Measurements from ENCODE around the gene LDLRAD4.

The LDLRAD4 gene

DNA sequence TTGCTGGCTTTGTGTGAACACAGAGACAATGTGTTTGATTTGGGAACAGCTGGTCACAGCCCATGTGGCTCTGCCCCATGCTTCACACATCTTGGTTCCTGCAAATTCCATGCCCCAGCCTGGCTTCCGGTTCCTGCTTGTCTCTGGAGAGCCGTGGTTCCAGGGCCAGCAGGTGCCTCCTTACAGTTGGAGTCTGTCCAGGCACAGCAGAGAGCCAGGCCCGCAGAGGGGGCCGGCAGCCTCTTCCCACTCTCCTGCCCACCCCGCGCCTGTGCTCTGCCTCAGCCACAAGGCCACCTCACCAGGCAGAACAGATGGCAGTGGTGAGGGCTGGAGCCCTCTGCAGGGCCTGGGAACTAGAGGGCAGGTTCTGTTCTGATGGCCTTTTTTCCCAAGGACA, 81.5 kb downstream of the LDLRAD4 start:
- H3K79me2 ChIP-seq (ENCODE audit: insufficient read depth, low read depth) = no peaks in the 10 kb centered on the region

DNA sequence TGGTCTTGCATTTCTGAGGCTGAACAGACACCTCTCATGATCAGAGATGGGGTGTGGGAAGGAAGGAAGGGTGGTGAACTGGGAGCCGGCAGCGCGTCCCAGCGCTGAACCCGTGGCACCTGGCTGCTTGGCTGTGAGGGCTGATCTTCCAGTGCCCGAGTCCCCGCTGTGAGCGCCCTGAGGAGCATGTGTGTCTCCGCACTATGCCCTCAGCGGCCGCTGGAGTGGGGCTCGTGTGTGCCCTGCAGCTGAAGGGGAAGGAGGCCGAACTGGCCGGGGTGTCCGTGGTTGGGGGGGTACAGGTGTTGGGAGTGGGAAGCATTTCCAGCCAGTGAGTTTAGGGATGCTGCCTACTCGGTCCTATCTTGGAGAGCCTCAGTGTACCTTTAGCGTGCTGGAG, 82.2 kb downstream of the LDLRAD4 start:
- TF ChIP-seq, protein P1, sequence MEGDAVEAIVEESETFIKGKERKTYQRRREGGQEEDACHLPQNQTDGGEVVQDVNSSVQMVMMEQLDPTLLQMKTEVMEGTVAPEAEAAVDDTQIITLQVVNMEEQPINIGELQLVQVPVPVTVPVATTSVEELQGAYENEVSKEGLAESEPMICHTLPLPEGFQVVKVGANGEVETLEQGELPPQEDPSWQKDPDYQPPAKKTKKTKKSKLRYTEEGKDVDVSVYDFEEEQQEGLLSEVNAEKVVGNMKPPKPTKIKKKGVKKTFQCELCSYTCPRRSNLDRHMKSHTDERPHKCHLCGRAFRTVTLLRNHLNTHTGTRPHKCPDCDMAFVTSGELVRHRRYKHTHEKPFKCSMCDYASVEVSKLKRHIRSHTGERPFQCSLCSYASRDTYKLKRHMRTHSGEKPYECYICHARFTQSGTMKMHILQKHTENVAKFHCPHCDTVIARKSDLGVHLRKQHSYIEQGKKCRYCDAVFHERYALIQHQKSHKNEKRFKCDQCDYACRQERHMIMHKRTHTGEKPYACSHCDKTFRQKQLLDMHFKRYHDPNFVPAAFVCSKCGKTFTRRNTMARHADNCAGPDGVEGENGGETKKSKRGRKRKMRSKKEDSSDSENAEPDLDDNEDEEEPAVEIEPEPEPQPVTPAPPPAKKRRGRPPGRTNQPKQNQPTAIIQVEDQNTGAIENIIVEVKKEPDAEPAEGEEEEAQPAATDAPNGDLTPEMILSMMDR (conservative IDR thresholded peaks at IDR 0.05; ENCODE audit: low read depth, low read length) = no peak
- no peaks in the 10 kb centered on the region for H3K36me3 ChIP-seq (ENCODE audit: insufficient read depth)
- H3K4me2 ChIP-seq = no peak overlapping the region
- H3K27me3 ChIP-seq (ENCODE audit: insufficient read depth, low read depth) = no peaks in the 10 kb centered on the region
- H3K4me1 ChIP-seq (ENCODE audit: low read depth, poor library complexity, severe bottlenecking) = no peaks in the 10 kb centered on the region
- no peaks in the 10 kb centered on the region for H4K20me1 ChIP-seq (ENCODE audit: insufficient read depth)
- no peak overlapping the region for H3K9ac ChIP-seq
- no peak overlapping the region for H3K27ac ChIP-seq
- no peak overlapping the region for H3K4me3 ChIP-seq (IDR thresholded peaks at IDR 0.05; ENCODE audit: insufficient read depth, low read depth, low read length)
- no peaks in the 10 kb centered on the region for H3K79me2 ChIP-seq (ENCODE audit: insufficient read depth, low read depth)
- no peak overlapping the region for H2AFZ ChIP-seq (ENCODE audit: low read depth)

More for the DNA sequence above, 81.5 kb downstream of the LDLRAD4 start:
- Histone ChIP-seq H3K4me3 (IDR thresholded peaks at IDR 0.05; ENCODE audit: insufficient read depth, low read depth, low read length) (no peak overlapping the region), H3K4me2 (no peak overlapping the region), H3K36me3 (ENCODE audit: insufficient read depth) (no peaks in the 10 kb centered on the region), H3K27me3 (ENCODE audit: insufficient read depth, low read depth) (no peaks in the 10 kb centered on the region), H3K9ac (no peak overlapping the region), H3K27ac (no peak overlapping the region), H4K20me1 (ENCODE audit: insufficient read depth) (no peaks in the 10 kb centered on the region), H2AFZ (ENCODE audit: low read depth) (no peak overlapping the region), H3K4me1 (ENCODE audit: low read depth, poor library complexity, severe bottlenecking) (no peaks in the 10 kb centered on the region)
- TF ChIP-seq, protein P1 (conservative IDR thresholded peaks at IDR 0.05; ENCODE audit: low read depth, low read length) = no peak

GRCh38 chr18:13302040-13302439, 83.5 kb downstream of the LDLRAD4 start:
- Histone ChIP-seq H3K9ac (no peak overlapping the region), H3K36me3 (ENCODE audit: insufficient read depth) (no peaks in the 10 kb centered on the region), H4K20me1 (ENCODE audit: insufficient read depth) (no peaks in the 10 kb centered on the region), H3K4me2 (no peak overlapping the region), H3K27me3 (ENCODE audit: insufficient read depth, low read depth) (no peaks in the 10 kb centered on the region), H3K79me2 (ENCODE audit: insufficient read depth, low read depth) (no peaks in the 10 kb centered on the region), H3K4me1 (ENCODE audit: low read depth, poor library complexity, severe bottlenecking) (no peaks in the 10 kb centered on the region), H2AFZ (ENCODE audit: low read depth) (no peak overlapping the region), H3K4me3 (IDR thresholded peaks at IDR 0.05; ENCODE audit: insufficient read depth, low read depth, low read length) (no peak overlapping the region), H3K27ac (no peak overlapping the region)
- TF ChIP-seq, protein P1 (conservative IDR thresholded peaks at IDR 0.05; ENCODE audit: low read depth, low read length) = no peak

GRCh38 chr18:13302457-13303225, 84.1 kb downstream of the LDLRAD4 start:
- Histone ChIP-seq H3K4me2 (no peak overlapping the region), H3K79me2 (ENCODE audit: insufficient read depth, low read depth) (no peaks in the 10 kb centered on the region), H3K4me3 (IDR thresholded peaks at IDR 0.05; ENCODE audit: insufficient read depth, low read depth, low read length) (no peak overlapping the region), H3K36me3 (ENCODE audit: insufficient read depth) (no peaks in the 10 kb centered on the region), H3K9ac (no peak overlapping the region), H2AFZ (ENCODE audit: low read depth) (no peak overlapping the region), H4K20me1 (ENCODE audit: insufficient read depth) (no peaks in the 10 kb centered on the region), H3K27me3 (ENCODE audit: insufficient read depth, low read depth) (no peaks in the 10 kb centered on the region), H3K4me1 (ENCODE audit: low read depth, poor library complexity, severe bottlenecking) (no peaks in the 10 kb centered on the region), H3K27ac (no peak overlapping the region)
- TF ChIP-seq, protein P1 (conservative IDR thresholded peaks at IDR 0.05; ENCODE audit: low read depth, low read length) = no peak
